HG03103 (cell line): Measurements from ENCODE around the gene EBF3.

Source experiments
- ATAC-seq: cut with Tn5 transposase; IDR thresholded peaks from one replicate; pipeline ENCODE4 v1.9.1; 2021; ENCODE audit warnings: low read depth; ENCODE audit not compliant: unreplicated experiment

Gene EBF3

DNA sequence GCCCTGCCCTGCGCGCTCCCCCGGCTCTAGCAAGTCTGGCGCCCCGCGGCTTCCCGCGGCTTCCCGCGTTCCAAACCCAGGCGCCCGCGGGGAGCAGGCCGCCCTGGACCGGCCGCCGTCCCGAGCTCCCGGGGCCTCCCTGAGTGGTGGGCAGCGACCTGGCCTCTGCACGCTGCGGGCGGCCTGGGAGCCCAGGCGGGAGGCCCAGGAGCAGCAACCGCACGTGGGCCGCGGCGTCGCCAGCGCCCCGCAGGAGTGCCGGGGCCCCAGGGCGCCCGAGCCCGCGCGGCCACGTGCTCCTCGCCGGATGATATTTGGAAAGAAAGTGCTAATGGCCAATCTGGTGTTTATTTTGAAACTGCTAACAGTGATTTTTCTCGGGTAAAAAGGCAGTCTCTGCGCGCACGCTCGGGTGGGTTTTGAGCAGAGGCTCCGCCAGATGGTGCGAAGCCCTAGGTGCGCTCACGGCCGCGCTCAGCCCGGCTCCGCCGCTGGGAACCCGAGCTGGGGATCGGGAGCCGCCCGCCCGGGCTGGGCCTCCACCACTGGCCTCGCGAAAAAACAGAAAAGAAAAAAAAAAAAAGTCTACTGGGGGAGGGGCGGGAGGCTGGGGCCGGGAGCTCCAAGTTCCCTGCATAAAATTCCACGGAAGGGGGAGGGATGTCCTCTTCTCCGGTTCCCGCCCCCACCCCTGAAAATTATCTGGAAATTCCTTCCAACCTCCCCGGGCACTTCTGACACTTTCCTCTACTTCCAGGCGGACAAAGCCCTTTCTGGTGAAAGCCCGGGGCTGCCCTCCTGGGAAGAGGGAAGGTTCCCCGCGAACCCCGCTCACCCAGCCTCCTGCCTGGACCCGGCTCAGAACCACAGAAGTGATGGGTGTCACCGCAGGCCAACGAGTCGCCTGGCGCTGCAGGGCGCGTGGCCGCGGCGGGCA, 4.3 kb downstream of the EBF3 start:
- no peak for ATAC-seq

DNA sequence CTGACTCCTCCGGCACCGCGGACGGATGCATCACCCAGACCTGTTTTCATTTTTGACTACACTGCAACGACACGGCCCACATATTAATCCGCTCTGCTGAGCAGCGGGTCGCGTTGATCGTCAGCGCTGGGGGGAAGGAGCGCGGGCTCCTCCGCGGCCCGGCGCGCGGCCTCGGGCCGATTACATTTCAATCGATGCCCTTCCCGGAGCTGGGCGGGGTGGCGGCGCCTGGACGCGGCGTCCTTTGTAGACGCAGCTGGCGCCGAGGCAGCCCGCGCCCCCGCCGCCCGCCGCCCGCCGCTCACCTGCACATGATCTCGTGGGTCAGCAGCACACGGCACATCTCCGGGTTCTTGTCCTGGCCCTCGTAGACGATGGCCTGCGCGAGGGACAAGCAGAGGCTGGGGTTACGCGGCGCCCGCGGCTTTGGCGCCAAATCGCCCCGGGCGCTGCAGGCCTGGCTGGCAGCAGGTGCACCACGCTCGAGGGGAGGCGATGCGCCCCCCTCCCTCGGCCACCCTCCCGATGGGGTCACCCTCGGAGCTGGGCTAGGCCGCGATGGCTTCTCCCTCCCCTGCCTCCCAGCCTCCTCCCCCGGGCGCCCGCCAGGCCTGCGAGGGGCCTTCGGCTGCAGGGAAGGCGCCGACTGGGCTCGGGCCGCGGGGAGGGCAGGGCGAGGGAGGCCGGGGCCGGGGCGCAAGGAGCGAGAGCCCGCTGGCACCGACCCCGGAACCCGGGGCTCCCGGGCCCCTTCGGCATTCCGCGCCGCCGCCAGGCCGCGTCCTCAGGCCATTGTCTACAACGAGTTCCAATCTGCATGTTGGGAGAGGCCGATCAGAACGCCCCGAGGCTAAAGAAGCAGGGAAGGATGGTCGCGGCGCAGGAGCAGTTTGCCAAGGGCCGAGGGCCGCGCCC, 5.2 kb downstream of the EBF3 start:
- no peak for ATAC-seq

DNA sequence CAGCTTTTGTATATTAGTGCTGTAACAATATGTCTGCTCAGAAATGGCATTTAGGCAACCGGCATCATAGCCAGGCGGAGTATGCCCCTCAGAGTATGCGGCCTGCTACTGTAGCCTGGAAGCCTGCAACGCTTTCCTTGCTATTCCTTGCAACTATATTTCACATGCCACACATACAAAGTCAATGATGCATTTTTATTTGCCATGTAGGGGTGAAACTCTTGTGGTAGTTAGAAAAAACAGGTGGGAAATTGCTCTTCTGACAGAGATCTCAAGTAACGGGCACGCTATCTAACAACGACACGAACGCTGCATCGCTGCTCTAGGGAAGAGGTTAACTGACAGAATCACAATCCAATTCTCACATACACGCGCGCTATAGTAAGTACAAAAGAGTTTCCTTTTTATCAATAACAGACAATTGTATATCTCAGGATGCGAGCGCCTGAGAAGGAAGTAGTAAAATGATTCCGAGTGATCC, 5.9 kb downstream of the EBF3 start:
- ATAC-seq = no peak

DNA sequence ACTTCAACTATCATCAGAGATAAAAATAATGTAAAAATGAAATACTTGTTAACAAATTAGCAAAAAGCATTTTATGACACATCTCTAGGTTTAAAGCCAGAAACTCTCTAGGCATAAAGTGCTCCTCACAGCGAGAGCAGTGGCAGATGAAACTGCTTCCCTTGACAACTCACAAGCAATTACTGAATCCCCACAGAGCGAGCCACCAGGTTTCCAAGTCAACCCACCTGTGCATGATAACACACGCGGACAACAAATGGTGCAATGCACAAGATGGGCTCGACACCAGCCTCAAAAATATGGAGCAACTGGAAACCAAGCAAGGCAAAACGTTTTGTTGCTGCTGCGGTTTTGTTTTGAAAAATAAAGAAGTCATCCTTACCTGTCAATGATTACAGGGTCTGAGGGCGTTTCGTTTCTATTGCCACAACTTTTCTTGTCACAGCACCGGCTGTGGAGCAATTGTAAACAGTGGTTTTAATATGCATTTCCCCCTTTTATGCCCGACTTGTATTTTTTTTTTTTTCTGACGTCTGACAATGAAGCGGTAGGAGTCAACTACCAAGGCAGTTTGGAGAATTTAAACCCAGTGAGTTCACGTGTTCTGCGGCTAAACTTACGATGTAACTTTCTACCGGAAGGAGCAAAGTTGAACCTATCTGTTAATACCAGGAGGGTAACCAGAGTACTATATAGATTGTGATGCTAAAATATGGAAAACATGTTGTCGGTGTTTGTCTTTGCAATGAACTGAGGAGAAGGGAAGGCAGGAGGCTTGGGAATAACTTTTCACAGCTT, 7.0 kb downstream of the EBF3 start:
- no peak for ATAC-seq

DNA sequence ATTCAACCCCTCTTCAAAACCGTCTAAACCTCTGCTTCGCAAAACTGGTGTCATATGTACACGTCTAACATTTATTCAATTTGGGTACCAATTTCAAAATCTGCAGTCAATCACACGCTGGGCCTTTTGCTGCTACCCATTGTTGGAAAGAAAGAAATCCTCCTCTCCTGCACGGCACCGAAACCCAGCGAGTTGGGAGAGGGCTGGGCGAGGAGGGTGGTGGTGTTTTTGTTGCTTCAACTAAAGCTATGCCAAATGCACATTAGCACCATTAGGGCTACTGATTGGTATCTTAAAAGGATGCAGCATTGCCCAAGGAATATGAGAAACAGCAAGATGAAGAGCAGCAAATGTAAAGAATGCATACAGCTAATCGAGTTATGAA, 7.8 kb downstream of the EBF3 start:
- no peak for ATAC-seq

DNA sequence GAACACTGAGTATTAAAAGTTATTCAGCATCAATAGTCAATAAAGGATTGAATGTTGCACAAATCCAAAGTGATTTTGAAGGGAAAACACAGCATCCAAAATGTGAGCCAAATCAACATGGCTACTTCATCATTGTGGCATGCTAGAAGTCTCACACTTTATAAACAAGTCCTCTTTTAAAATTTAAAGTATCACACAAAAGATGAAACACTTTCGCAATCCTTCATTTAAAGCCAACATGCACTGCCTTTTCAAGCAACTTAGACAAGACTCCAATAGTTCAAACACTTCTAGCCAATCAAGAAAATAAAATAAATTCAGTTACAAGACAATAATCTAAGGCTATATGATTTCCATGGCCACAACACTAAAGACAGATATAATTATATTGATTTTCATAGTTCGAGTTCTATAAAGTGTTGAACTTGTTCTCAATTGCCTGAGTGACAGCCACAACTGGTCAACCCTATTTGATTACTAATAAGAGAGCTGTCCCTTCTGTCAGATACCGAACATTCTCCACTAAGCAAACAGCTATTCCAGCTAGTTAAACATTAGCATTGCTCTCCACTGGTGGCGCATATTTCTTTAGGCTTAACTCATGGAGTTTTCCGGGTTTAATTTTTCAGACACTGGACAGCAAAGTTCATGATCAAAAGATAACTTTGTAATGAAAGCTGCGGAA, 8.3 kb downstream of the EBF3 start:
- no peak for ATAC-seq

DNA sequence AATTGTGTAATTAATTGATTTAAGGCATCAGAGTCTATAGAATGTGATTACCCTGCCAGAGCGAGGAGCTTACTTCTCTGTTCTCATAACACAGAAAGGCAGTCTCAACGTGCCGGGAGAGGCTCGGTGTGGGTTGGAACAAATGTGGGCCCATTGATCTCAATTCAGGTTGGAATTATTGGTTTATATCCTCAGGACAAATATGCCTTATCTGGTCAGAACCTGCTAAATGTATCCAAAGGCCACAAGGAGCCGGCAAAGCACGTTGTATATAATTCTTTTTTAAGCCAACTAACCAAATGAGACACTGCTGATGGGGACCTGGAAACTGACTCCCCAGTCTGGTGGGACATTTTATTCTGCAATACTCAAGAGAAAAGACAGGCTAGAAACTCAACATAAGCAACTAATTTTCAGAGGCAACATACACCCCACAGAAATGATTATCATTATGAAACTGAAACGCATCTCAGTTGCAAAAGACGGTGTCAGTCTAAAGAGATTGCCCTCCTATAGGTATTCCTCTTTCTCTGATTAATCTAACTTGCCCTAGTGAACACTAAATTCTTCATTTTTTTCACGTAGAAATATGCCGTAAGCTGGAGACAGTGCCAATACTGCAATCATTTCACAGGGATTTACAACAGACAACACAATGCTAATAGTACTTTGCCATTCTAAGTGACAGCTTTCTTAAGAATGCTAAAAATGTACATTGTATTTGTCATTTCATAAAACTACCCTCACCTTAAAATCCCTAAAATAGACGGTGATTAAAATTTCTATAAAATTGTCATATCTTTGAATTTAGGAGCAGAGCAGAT, 9.4 kb downstream of the EBF3 start:
- ATAC-seq = no peak

DNA sequence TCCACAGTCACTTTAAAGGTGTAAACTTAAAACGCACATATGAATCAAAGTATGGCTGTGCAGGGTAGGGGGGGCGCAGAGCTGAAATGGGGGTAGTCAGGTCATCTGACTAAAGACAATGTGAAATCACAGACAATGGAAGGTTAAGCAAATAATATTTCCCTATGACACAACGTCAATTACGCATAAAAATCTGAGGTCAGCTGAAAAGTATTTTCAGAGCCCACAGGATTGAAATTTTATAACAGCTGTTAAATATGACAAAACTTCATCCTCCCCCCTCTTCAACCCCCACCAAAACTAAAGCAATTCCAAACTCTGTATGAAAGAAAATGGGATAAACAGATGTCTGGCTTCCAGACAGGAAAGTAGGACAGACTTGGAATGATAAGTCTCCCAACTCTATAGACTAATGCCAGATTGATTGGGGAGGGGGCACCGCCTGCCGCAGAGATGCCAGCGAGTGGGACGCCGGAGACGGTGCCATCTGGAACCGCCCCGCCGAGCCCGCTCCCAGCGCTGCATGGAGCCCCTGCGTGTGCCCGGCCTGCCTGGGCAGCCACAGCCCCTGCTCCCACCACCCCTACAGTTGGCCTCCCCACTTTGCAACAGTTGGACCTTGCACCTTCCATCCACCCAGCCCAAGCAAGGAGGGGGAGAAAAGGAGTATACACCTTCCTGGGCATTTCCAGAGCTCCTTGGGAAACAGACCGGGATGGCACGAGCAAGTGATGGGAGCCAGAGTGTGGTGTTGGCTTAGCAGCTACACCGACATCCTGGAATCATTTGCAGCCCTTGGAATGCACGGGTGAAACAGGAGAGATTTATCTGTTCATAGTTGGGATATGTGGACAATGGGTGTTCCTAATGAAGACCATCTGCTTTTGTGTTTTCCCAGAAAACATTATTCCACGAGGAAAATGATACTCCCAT, 10.7 kb downstream of the EBF3 start:
- ATAC-seq = no peak

DNA sequence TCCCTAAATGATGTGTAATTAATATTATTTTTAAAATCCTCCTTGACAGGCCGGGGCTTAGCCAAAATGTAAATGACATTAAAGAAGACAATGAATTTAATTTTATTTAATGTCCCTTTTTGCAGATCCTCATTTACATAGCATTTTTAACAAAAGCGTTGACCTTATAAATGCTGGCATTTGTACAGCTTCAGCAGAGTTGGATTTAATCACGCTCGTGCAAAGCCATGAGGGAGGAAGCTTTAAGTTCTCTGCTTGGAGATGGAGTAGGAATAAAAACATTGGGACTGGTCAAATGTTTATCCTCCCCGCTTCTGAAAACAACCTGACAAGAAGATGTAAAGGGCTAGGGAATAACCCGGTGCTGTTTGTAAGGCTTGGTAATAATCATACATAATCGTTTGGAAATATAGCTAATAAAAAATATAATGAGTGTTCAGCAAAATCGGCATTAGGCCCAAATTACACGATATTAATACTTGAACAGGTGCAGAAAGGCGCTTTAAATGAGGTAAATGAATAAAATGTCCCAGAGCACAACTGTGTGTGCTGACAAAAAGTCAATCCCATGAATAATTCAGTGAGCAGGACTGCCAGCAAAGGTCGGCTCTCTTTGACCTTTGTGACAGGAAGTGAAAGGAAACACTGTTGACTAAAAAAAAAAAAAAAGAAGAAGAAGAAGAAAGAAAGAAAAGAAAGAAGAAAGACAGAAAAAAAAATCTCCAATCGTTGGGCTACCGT, 11.5 kb downstream of the EBF3 start:
- no peak for ATAC-seq

DNA sequence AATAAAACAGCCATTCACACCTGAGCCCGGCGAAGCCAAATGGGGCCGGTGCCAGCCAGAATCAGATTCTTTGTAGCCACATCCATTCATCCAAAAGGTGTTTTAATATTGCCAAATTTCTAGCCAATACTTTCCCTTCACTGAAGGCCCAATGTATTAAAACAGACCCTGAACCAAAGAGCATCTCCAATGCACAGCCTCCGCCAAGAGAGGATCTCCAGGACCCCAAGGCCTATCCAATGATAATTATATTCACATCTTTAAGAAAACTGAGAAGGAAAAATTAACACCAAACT, 12.2 kb downstream of the EBF3 start:
- ATAC-seq = no peak

DNA sequence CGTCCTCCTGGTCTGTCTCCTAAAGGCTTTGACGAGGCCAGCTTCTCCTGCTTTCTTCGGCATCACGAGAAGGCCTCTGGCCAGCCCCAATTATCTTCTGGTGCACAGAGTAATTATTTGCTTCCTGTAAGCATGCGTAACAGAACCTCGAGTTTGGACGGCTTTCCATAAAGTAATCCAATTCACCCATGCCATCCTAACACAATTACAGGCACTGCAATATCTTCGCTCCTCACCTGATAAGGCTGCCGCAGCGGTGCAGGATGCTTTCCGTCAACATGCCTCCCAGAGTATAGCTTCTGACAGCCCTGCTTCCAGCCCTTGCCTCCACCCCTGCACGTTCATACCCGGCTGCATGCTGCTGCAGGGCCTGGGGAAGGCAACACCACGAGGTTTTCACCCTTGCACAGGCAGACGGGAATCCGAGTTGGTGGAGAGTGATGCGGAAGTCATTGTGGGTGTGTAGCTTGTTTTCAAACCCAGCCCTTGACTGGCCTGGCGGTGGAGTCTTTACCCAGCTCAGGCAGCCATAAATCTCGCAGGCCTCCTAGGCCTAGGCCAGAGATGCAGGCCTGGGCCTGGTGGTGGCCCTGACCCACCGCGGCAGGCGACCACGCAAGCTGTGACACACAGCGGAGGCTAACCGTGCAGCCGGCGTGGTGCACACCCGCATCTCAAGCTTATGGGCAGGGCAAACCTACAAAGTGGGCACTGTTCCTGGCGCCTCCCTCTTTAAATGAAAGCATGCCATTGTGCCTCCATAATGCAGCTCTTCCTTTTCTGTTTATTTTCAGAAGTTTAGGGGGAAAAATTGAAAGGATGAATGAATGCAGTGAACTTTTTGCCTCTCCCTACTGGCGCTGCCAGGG, 12.7 kb downstream of the EBF3 start:
- ATAC-seq = no peak

DNA sequence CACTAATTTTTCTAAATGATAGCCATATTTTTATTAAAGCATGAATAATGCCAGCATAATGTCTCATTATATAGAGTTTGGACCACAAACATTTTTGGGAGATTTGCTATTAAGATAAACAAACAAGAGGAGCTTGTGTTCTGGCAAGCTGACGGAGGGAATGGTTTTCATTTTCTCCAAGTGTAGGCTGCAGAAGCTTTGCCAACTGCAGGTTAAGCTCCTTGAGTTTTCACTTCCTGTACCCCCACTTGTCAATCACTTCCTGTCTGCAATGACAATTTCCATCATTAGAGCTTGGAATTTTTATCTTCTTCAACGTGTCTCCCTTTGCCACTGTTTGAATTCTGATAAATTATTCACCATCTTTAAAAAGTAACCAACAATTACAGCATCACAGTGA, 13.4 kb downstream of the EBF3 start:
- ATAC-seq = no peak

DNA sequence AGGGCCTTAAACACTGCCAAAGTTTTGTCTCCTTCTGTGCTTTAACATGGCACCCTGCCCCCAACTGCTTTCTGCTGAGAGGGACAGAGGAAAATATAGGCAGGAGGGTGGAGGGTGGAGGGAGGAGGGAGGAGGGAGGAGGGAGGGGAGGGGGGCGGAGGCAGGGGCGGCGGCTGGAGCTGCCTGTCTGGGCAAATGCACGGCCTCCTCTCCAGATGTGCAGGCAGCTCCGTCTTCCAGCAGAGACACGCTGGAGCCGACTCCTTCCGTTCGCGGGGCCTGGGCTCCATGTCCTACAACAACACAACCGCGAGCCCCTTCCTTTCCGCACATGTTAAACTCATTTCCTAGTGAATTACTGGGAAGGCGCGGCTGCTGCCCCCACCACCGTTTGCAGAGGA, 14.2 kb downstream of the EBF3 start:
- no peak for ATAC-seq

DNA sequence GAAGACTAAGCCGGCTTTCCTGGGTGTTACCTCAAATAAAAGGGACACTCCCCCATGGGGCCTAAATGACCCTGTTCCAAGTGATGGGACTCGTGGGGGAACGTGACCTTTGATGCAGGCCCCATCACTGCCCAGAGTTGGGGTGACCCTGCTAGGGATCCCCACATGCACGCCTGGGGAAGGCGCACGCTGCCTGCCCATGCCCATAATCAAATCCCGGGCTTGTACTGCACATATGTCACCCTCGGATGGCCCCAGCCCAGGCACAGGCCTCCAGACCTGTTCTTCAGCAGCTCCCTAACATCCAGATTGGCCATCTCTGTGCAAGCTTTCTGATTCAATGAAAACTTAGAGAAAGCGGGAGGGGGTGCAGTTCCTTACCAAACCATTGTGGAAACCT, 14.7 kb downstream of the EBF3 start:
- ATAC-seq = no peak

DNA sequence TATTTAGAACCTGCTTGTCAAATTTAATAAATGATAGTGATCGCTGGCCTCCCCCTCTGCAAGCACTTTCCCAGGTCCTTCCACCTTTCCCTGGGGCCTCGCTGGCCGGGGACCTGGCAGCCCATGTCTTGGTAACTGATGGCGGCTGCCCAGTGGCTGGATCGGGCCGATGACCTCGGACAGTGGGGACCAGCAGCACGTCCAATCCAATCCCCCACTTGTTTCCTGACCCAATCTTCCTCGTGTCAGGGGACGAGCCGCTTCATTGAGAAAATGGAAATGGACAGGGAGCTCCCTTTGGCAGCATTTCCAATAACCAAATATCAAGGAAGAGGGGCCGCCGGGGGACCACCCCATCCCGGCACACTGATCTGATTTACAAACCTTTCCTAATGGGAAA, 17.2 kb downstream of the EBF3 start:
- no peak for ATAC-seq

DNA sequence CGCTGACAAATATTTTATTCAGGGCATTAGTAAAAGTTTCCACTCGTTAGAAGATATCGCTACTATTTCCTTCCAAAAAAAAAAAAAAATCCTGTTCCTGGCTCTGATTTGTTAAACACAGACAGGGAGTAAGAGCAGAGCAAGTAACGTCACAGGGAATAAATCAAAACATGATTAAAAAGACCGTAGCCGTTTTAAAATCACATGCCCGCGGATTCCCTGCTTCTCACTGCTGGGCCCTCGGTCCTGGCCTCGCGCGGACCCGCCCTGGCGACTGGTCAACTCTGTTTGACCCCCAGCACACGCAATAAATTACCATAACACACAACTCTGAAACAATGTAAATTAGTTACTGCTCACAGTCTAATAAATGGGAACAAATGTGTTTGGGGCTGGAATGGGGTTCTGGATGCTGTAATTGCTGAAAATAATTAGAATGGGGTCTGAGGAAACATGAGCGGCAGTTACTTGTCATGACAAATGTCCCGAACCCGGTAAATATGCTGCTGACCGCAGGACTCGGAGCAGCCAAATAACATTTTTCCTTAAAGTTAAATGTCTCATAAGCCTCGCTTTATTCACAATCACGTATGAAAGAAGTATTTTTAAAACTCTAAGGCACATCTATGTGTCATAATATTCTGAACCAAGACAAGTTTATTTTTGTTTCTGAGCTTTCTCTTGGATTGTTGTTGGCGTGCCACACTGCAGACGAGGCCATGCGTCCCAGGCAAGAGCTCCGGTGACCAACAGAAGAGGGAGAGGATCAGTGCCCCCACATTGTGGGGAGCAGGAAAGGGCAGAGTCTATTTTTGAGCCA, 17.9 kb downstream of the EBF3 start:
- no peak for ATAC-seq
